Eye (tissue), 1 donor: ENCODE measurements around the gene ZGPAT.

Experiments
- DNase-seq: peaks from one replicate; pipeline ENCODE4 v3.0.0-alpha.2; 2015

The ZGPAT gene

GRCh38 chr20:63693733-63694583 is 13.9 kb upstream of the ZGPAT start:
- DNase-seq, result peak; percentile 40

- no peak for DNase-seq
Measured at GRCh38 chr20:63694584-63695423, 13.0 kb upstream of the ZGPAT start.

GRCh38 chr20:63695424-63696305 is 12.2 kb upstream of the ZGPAT start:
- no peak for DNase-seq

GRCh38 chr20:63696306-63696627 is 11.6 kb upstream of the ZGPAT start:
- peak; percentile 53 for DNase-seq

- peak; percentile 44 for DNase-seq
Measured at GRCh38 chr20:63696628-63697356, 11.0 kb upstream of the ZGPAT start, which contains the start of gene TNFRSF6B. Gene TNFRSF6B (plus strand): TSS chr20:63696652. CDS start chr20:63696768, 116 bp downstream.

GRCh38 chr20:63697357-63697867 is 10.4 kb upstream of the ZGPAT start:
- DNase-seq, result no peak

- DNase-seq, result no peak
Measured at GRCh38 chr20:63697868-63698545, 9.8 kb upstream of the ZGPAT start.

- DNase-seq, result no peak
Measured at GRCh38 chr20:63698739-63699465, 8.9 kb upstream of the ZGPAT start.

GRCh38 chr20:63699466-63700198 is 8.2 kb upstream of the ZGPAT start:
- no peak for DNase-seq

GRCh38 chr20:63700199-63701050 is 7.4 kb upstream of the ZGPAT start:
- DNase-seq, result no peak

GRCh38 chr20:63701051-63701328 is 6.8 kb upstream of the ZGPAT start:
- DNase-seq, result no peak

GRCh38 chr20:63701329-63702035 is 6.4 kb upstream of the ZGPAT start:
- no peak for DNase-seq

GRCh38 chr20:63702036-63702665 is 5.7 kb upstream of the ZGPAT start:
- no peak for DNase-seq

GRCh38 chr20:63702751-63703470 is 4.9 kb upstream of the ZGPAT start:
- DNase-seq, result no peak

GRCh38 chr20:63703471-63703975 is 4.3 kb upstream of the ZGPAT start:
- no peak for DNase-seq

- no peak for DNase-seq
Measured at GRCh38 chr20:63703976-63704748, 3.7 kb upstream of the ZGPAT start.
